HG02852 (cell line): ENCODE data around the gene RNF123.

Source experiments
- ATAC-seq: cut with Tn5 transposase; IDR thresholded peaks from one replicate; pipeline ENCODE4 v1.9.1; 2021; ENCODE audit warnings: mild to moderate bottlenecking, moderate library complexity; ENCODE audit not compliant: unreplicated experiment

The RNF123 gene

GRCh38 chr3:49689046-49689907 lies at the start of gene RNF123, which contains the start of gene MST1:
TSS of gene RNF123 (plus strand) at chr3:49689557. CDS start at chr3:49691166, 1,609 bp downstream.
TSS of gene MST1 (minus strand) at chr3:49689474. CDS start at chr3:49688691, 783 bp downstream.
- ATAC-seq, result peak; percentile 57

DNA sequence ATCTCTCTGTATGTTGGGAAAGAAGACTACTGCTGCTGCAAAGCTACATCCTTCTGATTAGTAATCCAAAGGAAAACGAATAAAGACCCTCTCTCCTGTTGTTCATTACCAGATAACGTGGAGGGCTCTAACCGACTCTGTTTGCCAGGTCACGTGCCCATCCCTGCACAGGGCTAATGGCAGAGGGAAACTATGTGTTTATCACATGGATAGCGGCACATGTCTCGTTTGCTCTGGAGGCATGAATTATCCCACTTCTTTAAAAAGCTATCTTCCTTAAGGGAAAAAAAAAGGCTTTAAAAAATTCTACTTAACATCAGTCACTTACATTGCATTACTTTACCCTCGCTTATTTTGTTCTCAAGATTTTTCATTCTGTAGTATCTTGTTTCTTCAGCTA lies 48.1 kb upstream of the RNF123 start:
- ATAC-seq, result no peak

DNA sequence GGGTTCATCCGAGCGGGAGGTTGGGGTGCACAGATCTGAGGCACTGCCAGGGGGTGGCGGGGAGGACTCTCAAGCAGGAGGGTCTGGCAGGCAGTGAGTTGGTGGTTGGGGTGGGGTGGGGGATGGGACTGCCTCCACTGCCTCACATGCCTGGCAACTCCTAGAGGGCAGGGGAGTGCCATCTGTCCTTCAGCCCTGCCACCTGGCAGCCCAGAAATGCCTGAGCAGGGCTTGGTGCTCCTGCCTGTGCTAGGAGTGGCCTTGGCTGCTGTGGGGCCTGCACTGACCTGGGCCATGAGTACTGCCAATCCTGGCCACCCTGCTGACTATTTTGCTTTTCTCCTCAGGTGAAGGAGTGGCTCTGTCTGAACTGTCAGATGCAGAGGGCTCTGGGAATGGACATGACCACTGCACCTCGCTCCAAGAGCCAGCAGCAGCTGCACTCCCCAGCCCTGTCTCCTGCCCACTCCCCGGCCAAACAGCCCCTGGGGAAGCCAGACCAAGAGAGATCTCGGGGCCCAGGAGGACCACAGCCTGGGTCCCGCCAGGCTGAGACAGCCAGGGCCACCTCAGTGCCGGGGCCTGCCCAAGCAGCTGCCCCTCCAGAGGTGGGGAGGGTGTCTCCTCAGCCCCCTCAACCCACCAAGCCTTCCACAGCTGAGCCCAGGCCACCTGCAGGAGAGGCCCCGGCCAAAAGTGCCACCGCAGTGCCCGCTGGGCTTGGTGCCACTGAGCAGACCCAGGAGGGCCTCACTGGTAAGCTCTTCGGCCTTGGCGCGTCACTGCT lies 47.2 kb upstream of the RNF123 start:
- ATAC-seq, result no peak

- no peak for ATAC-seq
These were observed 46.6 kb upstream of the RNF123 start for GRCh38 chr3:49642708-49643145.

GRCh38 chr3:49644684-49645083 lies 44.7 kb upstream of the RNF123 start:
- no peak for ATAC-seq

- no peak for ATAC-seq
These were observed 43.1 kb upstream of the RNF123 start for GRCh38 chr3:49646236-49646635.

GRCh38 chr3:49647741-49648140 lies 41.6 kb upstream of the RNF123 start:
- ATAC-seq, result no peak

DNA sequence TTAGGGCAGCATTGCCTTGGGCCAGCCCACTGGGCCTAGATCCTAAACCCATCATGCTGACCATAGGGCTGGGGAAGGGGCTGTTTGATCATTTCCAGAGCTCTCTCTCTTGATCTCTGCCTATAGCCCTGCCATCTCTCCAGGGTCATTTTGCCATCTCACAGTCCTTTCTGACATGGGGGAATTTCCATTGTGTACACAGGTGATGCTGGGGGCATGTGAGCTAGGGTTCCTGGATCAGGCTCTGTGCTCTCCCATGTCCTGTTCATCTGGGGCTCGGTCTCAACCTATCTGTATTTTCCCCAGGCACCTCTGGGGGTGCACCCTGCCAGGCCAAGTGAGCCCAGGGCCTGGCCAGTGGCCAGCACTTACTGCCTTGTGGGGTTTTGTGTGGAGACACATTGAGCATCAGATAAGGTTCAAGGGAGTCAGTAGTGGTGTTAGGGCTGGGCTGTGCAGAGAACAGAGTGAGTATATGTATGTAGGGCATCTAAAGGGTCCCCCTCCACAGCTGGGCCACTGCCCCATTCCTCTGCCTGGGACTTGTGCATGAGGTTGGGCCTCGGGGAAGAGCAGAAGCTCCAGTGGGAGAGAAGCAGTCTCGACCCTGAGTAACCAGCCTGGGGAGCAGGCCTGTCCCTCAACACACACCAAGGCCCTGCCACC lies 40.9 kb upstream of the RNF123 start:
- no peak for ATAC-seq

- no peak for ATAC-seq
These were observed 39.8 kb upstream of the RNF123 start for GRCh38 chr3:49649576-49649975.

- no peak for ATAC-seq
These were observed 39.2 kb upstream of the RNF123 start for GRCh38 chr3:49650177-49650576.

- no peak for ATAC-seq
These were observed 38.7 kb upstream of the RNF123 start for GRCh38 chr3:49650637-49651036.

DNA sequence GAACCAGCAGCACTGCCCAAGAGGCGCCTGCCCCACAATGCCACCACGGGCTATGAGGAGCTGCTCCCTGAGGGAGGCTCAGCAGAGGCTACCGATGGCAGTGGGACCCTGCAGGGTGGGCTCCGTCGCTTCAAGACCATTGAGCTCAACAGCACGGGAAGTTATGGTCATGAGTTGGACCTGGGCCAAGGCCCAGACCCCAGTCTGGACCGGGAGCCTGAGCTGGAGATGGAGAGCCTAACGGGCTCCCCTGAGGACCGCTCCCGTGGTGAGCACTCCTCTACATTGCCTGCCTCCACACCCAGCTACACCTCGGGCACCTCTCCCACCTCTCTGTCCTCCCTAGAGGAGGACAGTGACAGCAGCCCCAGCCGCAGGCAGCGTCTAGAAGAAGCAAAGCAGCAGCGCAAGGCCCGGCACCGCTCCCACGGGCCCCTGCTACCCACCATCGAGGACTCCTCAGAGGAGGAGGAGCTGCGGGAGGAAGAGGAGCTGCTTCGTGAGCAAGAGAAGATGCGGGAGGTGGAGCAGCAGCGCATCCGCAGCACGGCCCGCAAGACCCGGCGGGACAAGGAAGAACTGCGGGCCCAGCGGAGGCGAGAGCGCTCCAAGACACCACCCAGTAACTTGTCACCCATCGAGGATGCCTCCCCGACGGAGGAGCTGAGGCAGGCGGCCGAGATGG lies 37.0 kb upstream of the RNF123 start:
- no peak for ATAC-seq

GRCh38 chr3:49652903-49653415 lies 36.4 kb upstream of the RNF123 start:
- no peak for ATAC-seq

- no peak for ATAC-seq
These were observed 35.7 kb upstream of the RNF123 start for GRCh38 chr3:49653621-49654020.

DNA sequence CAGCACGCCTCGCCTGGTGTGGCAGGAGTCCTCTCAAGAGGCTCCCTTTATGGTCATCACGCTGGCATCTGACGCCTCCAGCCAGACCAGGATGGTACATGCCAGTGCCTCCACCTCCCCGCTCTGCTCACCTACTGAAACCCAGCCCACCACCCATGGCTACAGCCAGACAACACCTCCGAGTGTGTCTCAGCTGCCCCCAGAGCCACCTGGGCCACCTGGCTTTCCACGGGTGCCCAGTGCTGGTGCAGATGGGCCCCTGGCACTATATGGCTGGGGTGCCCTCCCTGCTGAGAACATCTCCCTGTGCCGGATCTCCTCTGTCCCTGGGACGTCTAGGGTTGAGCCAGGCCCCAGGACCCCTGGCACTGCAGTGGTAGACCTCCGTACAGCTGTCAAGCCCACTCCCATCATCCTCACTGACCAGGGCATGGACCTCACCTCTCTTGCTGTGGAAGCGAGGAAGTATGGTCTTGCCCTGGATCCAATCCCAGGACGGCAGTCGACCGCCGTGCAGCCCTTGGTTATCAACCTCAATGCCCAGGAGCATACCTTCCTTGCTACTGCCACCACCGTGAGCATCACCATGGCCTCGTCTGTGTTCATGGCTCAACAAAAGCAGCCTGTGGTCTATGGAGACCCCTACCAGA lies 35.1 kb upstream of the RNF123 start:
- no peak for ATAC-seq

DNA sequence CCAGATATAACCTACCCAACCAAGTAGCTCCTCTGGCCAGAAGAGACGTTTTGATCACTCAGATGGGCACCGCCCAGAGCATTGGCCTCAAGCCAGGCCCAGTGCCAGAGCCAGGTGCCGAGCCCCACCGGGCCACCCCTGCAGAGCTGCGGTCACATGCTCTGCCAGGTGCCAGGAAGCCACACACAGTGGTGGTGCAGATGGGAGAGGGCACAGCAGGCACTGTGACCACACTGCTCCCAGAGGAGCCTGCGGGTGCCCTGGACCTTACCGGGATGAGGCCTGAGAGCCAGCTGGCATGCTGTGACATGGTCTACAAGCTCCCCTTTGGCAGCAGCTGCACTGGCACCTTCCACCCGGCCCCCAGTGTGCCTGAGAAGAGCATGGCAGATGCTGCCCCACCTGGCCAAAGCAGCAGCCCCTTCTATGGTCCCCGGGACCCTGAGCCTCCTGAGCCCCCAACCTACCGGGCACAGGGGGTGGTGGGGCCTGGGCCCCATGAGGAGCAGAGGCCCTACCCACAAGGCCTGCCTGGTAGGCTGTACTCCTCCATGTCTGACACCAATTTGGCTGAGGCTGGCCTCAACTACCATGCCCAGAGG lies 34.3 kb upstream of the RNF123 start:
- no peak for ATAC-seq

DNA sequence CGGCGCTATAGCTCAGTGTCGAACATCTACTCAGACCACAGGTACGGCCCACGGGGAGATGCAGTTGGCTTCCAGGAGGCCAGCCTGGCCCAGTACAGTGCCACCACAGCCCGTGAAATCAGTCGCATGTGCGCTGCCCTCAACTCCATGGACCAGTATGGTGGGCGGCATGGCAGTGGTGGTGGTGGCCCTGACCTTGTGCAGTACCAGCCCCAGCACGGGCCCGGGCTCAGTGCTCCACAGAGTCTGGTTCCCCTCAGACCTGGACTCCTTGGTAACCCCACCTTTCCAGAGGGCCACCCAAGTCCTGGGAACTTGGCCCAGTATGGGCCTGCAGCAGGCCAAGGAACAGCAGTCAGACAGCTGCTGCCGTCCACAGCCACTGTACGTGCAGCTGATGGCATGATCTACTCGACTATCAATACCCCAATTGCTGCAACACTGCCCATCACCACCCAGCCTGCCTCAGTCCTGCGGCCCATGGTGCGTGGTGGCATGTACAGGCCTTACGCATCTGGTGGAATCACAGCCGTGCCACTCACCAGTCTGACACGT lies 33.5 kb upstream of the RNF123 start:
- ATAC-seq, result no peak

GRCh38 chr3:49656541-49657112 lies 32.7 kb upstream of the RNF123 start:
- no peak for ATAC-seq
